WTC11 (cell line): Measurements from ENCODE around the gene ZP2. TPM values are rescaled to one million over a fixed set of nuclear protein-coding genes. Genes with fewer than 3 reads are reported as not detected.

Experiments
- ATAC-seq: fragments of 200-7000 bp; cut with Tn5 transposase; 2 replicates; pipeline ENCODE4 v1.10.0; 2021; ENCODE audit warnings: mild to moderate bottlenecking, moderate library complexity
- CTCF ChIA-PET: fragments of 300-600 bp; sonication (Branson Sonifier 250); formaldehyde crosslinking; loops from one replicate; lab custom pipeline; 2021; ENCODE audit warnings: antibody characterized with exemption; lab: Charles Lee
- POLR2A ChIA-PET: fragments of 350-600 bp; sonication (Branson Sonifier 250); formaldehyde crosslinking; loops from one replicate; lab custom pipeline; 2021; ENCODE audit warnings: antibody characterized with exemption; lab: Charles Lee
- DNase-seq: peaks from one replicate; pipeline ENCODE4 v3.0.0; 2021; ENCODE audit warnings: low spot score
- H3K27ac Mint-ChIP-seq: 2 replicates; pipeline ENCODE4 v1.8.0; 2021; ENCODE audit warnings: mixed read lengths
- H3K27me3 Mint-ChIP-seq: 2 replicates; pipeline ENCODE4 v1.8.0; 2021; ENCODE audit warnings: low read depth, mild to moderate bottlenecking, moderate library complexity, mixed read lengths
- H3K36me3 Mint-ChIP-seq: 2 replicates; pipeline ENCODE4 v1.8.0; 2021; ENCODE audit warnings: mixed read lengths
- H3K4me1 Mint-ChIP-seq: 2 replicates; pipeline ENCODE4 v1.8.0; 2022; ENCODE audit warnings: mixed read lengths
- H3K4me3 Mint-ChIP-seq: 2 replicates; pipeline ENCODE4 v1.8.0; 2021; ENCODE audit warnings: mild to moderate bottlenecking, moderate library complexity, mixed read lengths
- H3K9me3 Mint-ChIP-seq: 2 replicates; pipeline ENCODE4 v1.8.0; 2021; ENCODE audit warnings: mixed read lengths
- ATF1 ChIP-seq: sonication (generic); formaldehyde crosslinking; IDR thresholded peaks from 2 replicates; pipeline ENCODE4 v1.8.1; 2023; ENCODE audit warnings: mild to moderate bottlenecking, moderate library complexity, missing genetic modification reagents
- CBFB ChIP-seq: sonication (generic); formaldehyde crosslinking; IDR thresholded peaks from 2 replicates; pipeline ENCODE4 v1.8.1; 2022; ENCODE audit warnings: mild to moderate bottlenecking, low read depth, missing genetic modification reagents
- E2F1 ChIP-seq: sonication (generic); formaldehyde crosslinking; IDR thresholded peaks from 2 replicates; pipeline ENCODE4 v1.8.0; 2022; ENCODE audit warnings: mild to moderate bottlenecking, missing genetic modification reagents
- E2F5 ChIP-seq: sonication (generic); formaldehyde crosslinking; IDR thresholded peaks from 2 replicates; pipeline ENCODE4 v1.8.1; 2022; ENCODE audit warnings: mild to moderate bottlenecking, moderate library complexity, missing genetic modification reagents
- ERG ChIP-seq: fragments of 250-450 bp; sonication (Bioruptor Pico); IDR thresholded peaks from 2 replicates; pipeline ENCODE4 v1.8.0; 2021; ENCODE audit warnings: mild to moderate bottlenecking
- ETV6 ChIP-seq: sonication (generic); formaldehyde crosslinking; IDR thresholded peaks from 2 replicates; pipeline ENCODE4 v1.8.1; 2022; ENCODE audit warnings: mild to moderate bottlenecking, missing genetic modification reagents
- FOXJ3 ChIP-seq: sonication (generic); formaldehyde crosslinking; IDR thresholded peaks from 2 replicates; pipeline ENCODE4 v1.9.0; 2021; ENCODE audit warnings: missing genetic modification reagents, mild to moderate bottlenecking, borderline replicate concordance
- IRF2 ChIP-seq: sonication (generic); formaldehyde crosslinking; IDR thresholded peaks from 2 replicates; pipeline ENCODE4 v1.8.0; 2022; ENCODE audit warnings: low read depth, missing genetic modification reagents, borderline replicate concordance
- MAX ChIP-seq: sonication (generic); formaldehyde crosslinking; IDR thresholded peaks from 2 replicates; pipeline ENCODE4 v1.8.0; 2022; ENCODE audit warnings: mild to moderate bottlenecking, missing genetic modification reagents
- MYBL2 ChIP-seq: sonication (generic); formaldehyde crosslinking; IDR thresholded peaks from 2 replicates; pipeline ENCODE4 v1.8.1; 2023; ENCODE audit warnings: mild to moderate bottlenecking, moderate library complexity, missing genetic modification reagents
- NFE2L1 ChIP-seq: sonication (generic); formaldehyde crosslinking; IDR thresholded peaks from 2 replicates; pipeline ENCODE4 v1.8.1; 2023; ENCODE audit warnings: missing genetic modification reagents
- NR2C2 ChIP-seq: sonication (generic); formaldehyde crosslinking; IDR thresholded peaks from 2 replicates; pipeline ENCODE4 v1.8.0; 2022; ENCODE audit warnings: mild to moderate bottlenecking, missing genetic modification reagents
- PRDM15 ChIP-seq: sonication (generic); formaldehyde crosslinking; IDR thresholded peaks from 2 replicates; pipeline ENCODE4 v1.8.0; 2022; ENCODE audit warnings: missing genetic modification reagents
- SMAD4 ChIP-seq: sonication (generic); formaldehyde crosslinking; IDR thresholded peaks from 2 replicates; pipeline ENCODE4 v1.8.0; 2022; ENCODE audit warnings: mild to moderate bottlenecking, missing genetic modification reagents
- SOX15 ChIP-seq: fragments of 250-450 bp; sonication (Bioruptor Pico); IDR thresholded peaks from 2 replicates; pipeline ENCODE4 v1.9.0; 2021; ENCODE audit warnings: mild to moderate bottlenecking
- TCF7 ChIP-seq: sonication (generic); formaldehyde crosslinking; IDR thresholded peaks from 2 replicates; pipeline ENCODE4 v1.8.0; 2022; ENCODE audit warnings: mild to moderate bottlenecking, low read depth, missing genetic modification reagents, moderate library complexity
- ZBTB21 ChIP-seq: sonication (generic); formaldehyde crosslinking; IDR thresholded peaks from 2 replicates; pipeline ENCODE4 v1.8.1; 2023; ENCODE audit warnings: mild to moderate bottlenecking, missing genetic modification reagents, borderline replicate concordance
- ZNF121 ChIP-seq: sonication (generic); formaldehyde crosslinking; IDR thresholded peaks from 2 replicates; pipeline ENCODE4 v1.8.0; 2023; ENCODE audit warnings: missing genetic modification reagents
- ZNF263 ChIP-seq: sonication (generic); formaldehyde crosslinking; IDR thresholded peaks from 2 replicates; pipeline ENCODE4 v1.8.1; 2022; ENCODE audit warnings: low read depth, mild to moderate bottlenecking, moderate library complexity, missing genetic modification reagents
- ZNF317 ChIP-seq: sonication (generic); formaldehyde crosslinking; IDR thresholded peaks from 2 replicates; pipeline ENCODE4 v1.8.1; 2023; ENCODE audit warnings: low read depth, mild to moderate bottlenecking, moderate library complexity, missing genetic modification reagents, borderline replicate concordance
- ZSCAN18 ChIP-seq: fragments of 250-450 bp; sonication (Bioruptor Pico); IDR thresholded peaks from 2 replicates; pipeline ENCODE4 v2.1.2; 2022; ENCODE audit warnings: mild to moderate bottlenecking, moderate library complexity
- total RNA-seq: library from RNA; stranded (reverse); gene quantifications from 3 replicates; pipeline ENCODE4 v1.2.3, GENCODE V29; 2021

ZP2 gene
- total RNA-seq, 1 experiment from 2014 or later, result 0.07 TPM

- Mint-ChIP-seq H3K27ac (no peak overlapping the region), H3K4me1 (peaks cover 10% of the 10 kb centered on the region; the same call in 1 of the 2 replicates), H3K4me3 (no peak overlapping the region), H3K27me3 (no peaks in the 10 kb centered on the region), H3K9me3 (peaks cover 3% of the 10 kb centered on the region), H3K36me3 (no peaks in the 10 kb centered on the region)
- DNase-seq (no peak), ATAC-seq (no peak)
- TF ChIP-seq MAX (CRISPR knock-in tag) (no peak), SMAD4 (CRISPR knock-in tag) (no peak), ATF1 (CRISPR knock-in tag) (no peak), TCF7 (CRISPR knock-in tag) (no peak), NFE2L1 (no peak)
- ChIA-PET POLR2A (no interaction called here), CTCF (no interaction called here)
Measured at GRCh38 chr16:21214086-21214485, 2.7 kb upstream of the ZP2 start.

- ChIA-PET POLR2A (no interaction called here), CTCF (no interaction called here)
- ATAC-seq, result no peak
- H3K27me3 Mint-ChIP-seq, result no peaks in the 10 kb centered on the region; the same call in 1 of the 2 replicates
- peaks cover 3% of the 10 kb centered on the region; the same call in 1 of the 2 replicates for H3K4me1 Mint-ChIP-seq
- H3K27ac Mint-ChIP-seq, result no peak overlapping the region
- no peak for TF ChIP-seq SOX15 (CRISPR knock-in tag)
- no peak for DNase-seq
- no peak overlapping the region for H3K4me3 Mint-ChIP-seq
- H3K9me3 Mint-ChIP-seq, result no peaks in the 10 kb centered on the region
- H3K36me3 Mint-ChIP-seq, result no peaks in the 10 kb centered on the region
Measured at GRCh38 chr16:21208446-21209230, 2.7 kb downstream of the ZP2 start.

- POLR2A ChIA-PET, result no interaction called here
- TF ChIP-seq NR2C2 (CRISPR knock-in tag) (no peak), ZNF317 (no peak), FOXJ3 (no peak), MYBL2 (no peak), ZBTB21 (no peak), ZNF263 (CRISPR knock-in tag) (no peak)
- TF ChIP-seq, all 79 proteins: peak for 0
- Mint-ChIP-seq H3K4me3 (no peak overlapping the region), H3K27me3 (no peaks in the 10 kb centered on the region; the same call in 1 of the 2 replicates), H3K9me3 (no peaks in the 10 kb centered on the region), H3K27ac (no peak overlapping the region), H3K4me1 (no peaks in the 10 kb centered on the region), H3K36me3 (no peaks in the 10 kb centered on the region)
- CTCF ChIA-PET, result no interaction called here
- DNase-seq, result no peak
- ATAC-seq, result no peak
Measured at GRCh38 chr16:21206550-21206949, 4.8 kb downstream of the ZP2 start.

- no peaks in the 10 kb centered on the region for H3K36me3 Mint-ChIP-seq
- no peak overlapping the region for H3K27ac Mint-ChIP-seq
- POLR2A ChIA-PET, result no interaction called here
- H3K27me3 Mint-ChIP-seq, result no peaks in the 10 kb centered on the region; the same call in 1 of the 2 replicates
- DNase-seq, result no peak
- H3K4me3 Mint-ChIP-seq, result no peak overlapping the region
- ATAC-seq, result no peak
- H3K4me1 Mint-ChIP-seq, result no peaks in the 10 kb centered on the region
- no peaks in the 10 kb centered on the region for H3K9me3 Mint-ChIP-seq
- CTCF ChIA-PET, result no interaction called here
- TF ChIP-seq CBFB (CRISPR knock-in tag) (no peak), ZNF317 (no peak), ERG (CRISPR knock-in tag) (no peak), IRF2 (CRISPR knock-in tag) (no peak), E2F5 (CRISPR knock-in tag) (no peak), ZSCAN18 (no peak), E2F1 (no peak), PRDM15 (CRISPR knock-in tag) (no peak), ZNF121 (CRISPR knock-in tag) (no peak), FOXJ3 (no peak), ETV6 (CRISPR knock-in tag) (no peak)
Measured at GRCh38 chr16:21205303-21205702, 6.1 kb downstream of the ZP2 start.
